H1 (cell line): ENCODE data around the gene CMTR2.

Source experiments
- CHD2 ChIP-seq: IDR thresholded peaks from 2 replicates; pipeline ENCODE4 v1.6.1; 2012; ENCODE audit warnings: low read length, improper control_type of control experiment
- EGR1 ChIP-seq: IDR thresholded peaks from 2 replicates; pipeline ENCODE4 v1.6.1; 2011; ENCODE audit warnings: low read depth, low read length, borderline replicate concordance
- EP300 ChIP-seq, 2 experiments: IDR thresholded peaks; 1 replicate in 1 of 2; 2 replicates in 1 of 2; pipeline ENCODE4 v1.6.1; 2011 to 2012; ENCODE audit warnings: low read depth in 2 of 2, low read length in 2 of 2, mild to moderate bottlenecking in 2 of 2, borderline replicate concordance in 1 of 2, inconsistent platforms in 1 of 2, moderate library complexity in 1 of 2
- KDM1A ChIP-seq: fragments of 200-600, 300-600 bp; sonication (generic); IDR thresholded peaks from 2 replicates; pipeline ENCODE4 v1.7.1; 2016; ENCODE audit warnings: mild to moderate bottlenecking, low read length, borderline replicate concordance
- POLR2A ChIP-seq, 2 experiments: IDR thresholded peaks; 1 replicate in 1 of 2; 2 replicates in 1 of 2; pipeline ENCODE4 v1.6.1; 2011; ENCODE audit warnings: low read depth in 2 of 2, low read length in 2 of 2, mild to moderate bottlenecking in 2 of 2; ENCODE audit errors: control extremely low read depth in 1 of 2
- RAD21 ChIP-seq, 2 experiments: IDR thresholded peaks in 1 of 2; conservative IDR thresholded peaks in 1 of 2; 2 replicates each; pipeline ENCODE4 v1.6.1; 2011; ENCODE audit warnings: low read depth in 2 of 2, low read length in 2 of 2, improper control_type of control experiment in 1 of 2, inconsistent platforms in 1 of 2, mild to moderate bottlenecking in 1 of 2, moderate library complexity in 1 of 2
- ZNF274 ChIP-seq: IDR thresholded peaks from 2 replicates; pipeline ENCODE4 v1.7.0; 2012; ENCODE audit warnings: low read length, borderline replicate concordance; ENCODE audit errors: extremely low read depth
- TF ChIP-seq, protein P1 (sequence below), 3 experiments: IDR thresholded peaks; 1 replicate in 2 of 3; 2 replicates in 1 of 3; pipeline versions ENCODE4 v1.5.1 to v1.6.1; 2011; ENCODE audit warnings: low read length in 3 of 3, mild to moderate bottlenecking in 3 of 3, inconsistent platforms in 2 of 3, low read depth in 1 of 3, moderate library complexity in 1 of 3; ENCODE audit not compliant: insufficient read depth in 1 of 3; ENCODE audit errors: control extremely low read depth in 1 of 3
- TF ChIP-seq, protein P2 (sequence below): IDR thresholded peaks from 2 replicates; pipeline ENCODE4 v1.6.1; 2012; ENCODE audit warnings: inconsistent platforms
- TF ChIP-seq, protein P3 (sequence below): IDR thresholded peaks from 2 replicates; pipeline ENCODE4 v1.6.1; 2011; ENCODE audit warnings: low read depth, mild to moderate bottlenecking, low read length; ENCODE audit not compliant: insufficient read depth

- TF ChIP-seq, protein P1, sequence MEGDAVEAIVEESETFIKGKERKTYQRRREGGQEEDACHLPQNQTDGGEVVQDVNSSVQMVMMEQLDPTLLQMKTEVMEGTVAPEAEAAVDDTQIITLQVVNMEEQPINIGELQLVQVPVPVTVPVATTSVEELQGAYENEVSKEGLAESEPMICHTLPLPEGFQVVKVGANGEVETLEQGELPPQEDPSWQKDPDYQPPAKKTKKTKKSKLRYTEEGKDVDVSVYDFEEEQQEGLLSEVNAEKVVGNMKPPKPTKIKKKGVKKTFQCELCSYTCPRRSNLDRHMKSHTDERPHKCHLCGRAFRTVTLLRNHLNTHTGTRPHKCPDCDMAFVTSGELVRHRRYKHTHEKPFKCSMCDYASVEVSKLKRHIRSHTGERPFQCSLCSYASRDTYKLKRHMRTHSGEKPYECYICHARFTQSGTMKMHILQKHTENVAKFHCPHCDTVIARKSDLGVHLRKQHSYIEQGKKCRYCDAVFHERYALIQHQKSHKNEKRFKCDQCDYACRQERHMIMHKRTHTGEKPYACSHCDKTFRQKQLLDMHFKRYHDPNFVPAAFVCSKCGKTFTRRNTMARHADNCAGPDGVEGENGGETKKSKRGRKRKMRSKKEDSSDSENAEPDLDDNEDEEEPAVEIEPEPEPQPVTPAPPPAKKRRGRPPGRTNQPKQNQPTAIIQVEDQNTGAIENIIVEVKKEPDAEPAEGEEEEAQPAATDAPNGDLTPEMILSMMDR (IDR thresholded peaks at IDR 0.05; ENCODE audit: control extremely low read depth in 1 of 3, insufficient read depth in 1 of 3, low read depth in 1 of 3, low read length in 3 of 3), result no peak
- TF ChIP-seq, protein P2, sequence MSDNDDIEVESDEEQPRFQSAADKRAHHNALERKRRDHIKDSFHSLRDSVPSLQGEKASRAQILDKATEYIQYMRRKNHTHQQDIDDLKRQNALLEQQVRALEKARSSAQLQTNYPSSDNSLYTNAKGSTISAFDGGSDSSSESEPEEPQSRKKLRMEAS, result no peak
- TF ChIP-seq EP300 (IDR thresholded peaks at IDR 0.05; ENCODE audit: borderline replicate concordance in 1 of 2, low read depth in 2 of 2, low read length in 2 of 2), result no peak
- TF ChIP-seq EGR1, result no peak
- TF ChIP-seq ZNF274, result no peak
- no peak for TF ChIP-seq CHD2
- TF ChIP-seq POLR2A (IDR thresholded peaks at IDR 0.05; ENCODE audit: control extremely low read depth in 1 of 2, low read depth in 2 of 2, low read length in 2 of 2), result no peak
- TF ChIP-seq, protein P3, sequence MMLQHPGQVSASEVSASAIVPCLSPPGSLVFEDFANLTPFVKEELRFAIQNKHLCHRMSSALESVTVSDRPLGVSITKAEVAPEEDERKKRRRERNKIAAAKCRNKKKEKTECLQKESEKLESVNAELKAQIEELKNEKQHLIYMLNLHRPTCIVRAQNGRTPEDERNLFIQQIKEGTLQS, result no peak
- no peak for TF ChIP-seq RAD21 (IDR thresholded peaks at IDR 0.05 in 1 of 2, conservative IDR thresholded peaks at IDR 0.05 in 1 of 2; ENCODE audit: low read depth in 2 of 2, low read length in 2 of 2)
- no peak for TF ChIP-seq KDM1A
These were observed 49.4 kb upstream of the CMTR2 start for GRCh38 chr16:71338632-71339031.
